HepG2 (cell line): ENCODE results near the gene CCBE1. TPM values are rescaled to one million over a fixed set of nuclear protein-coding genes. Genes with fewer than 3 reads are reported as not detected.

Experiments used
- ATAC-seq: fragments of 200-7000 bp; cut with Tn5 transposase; 3 replicates; pipeline ENCODE4 v1.9.1; 2020; ENCODE audit warnings: mild to moderate bottlenecking, moderate library complexity
- BruUV-seq: library from RNA; stranded (reverse); fragments of 400-500 nt; replicated peaks from 2 replicates; lab custom pipeline; 2021; lab: Mats Ljungman, UMichigan
- CTCF ChIA-PET: fragments of 300-600 bp; formaldehyde crosslinking; extraction: SDS; loops from one replicate; lab custom pipeline; 2021; ENCODE audit warnings: low total read pairs, inconsistent platforms, low intra/inter-chr PET ratio; lab: Yijun Ruan, JAX
- POLR2A ChIA-PET: fragments of 350-600 bp; sonication (Branson Sonifier 250); formaldehyde crosslinking; loops from one replicate; lab custom pipeline; 2020; ENCODE audit warnings: antibody characterized with exemption, inconsistent platforms; lab: Yijun Ruan, JAX
- DNase-seq: peaks from one replicate; pipeline ENCODE4 v3.0.0-alpha.2; 2015; ENCODE audit warnings: low spot score
- FAIRE-seq: peaks from 3 replicates; lab custom pipeline; 2011; peaks lifted over from hg19 to GRCh38; lab: Jason Lieb, UNC
- H2AFZ ChIP-seq: one replicate; pipeline ENCODE4 v1.6.1; 2011; ENCODE audit warnings: low read length, inconsistent platforms
- H3K27ac ChIP-seq: fragments of 300-600 bp; 3 replicates; pipeline ENCODE4 v1.8.0; 2011; ENCODE audit warnings: mixed run types, mild to moderate bottlenecking, mixed read lengths, low read length, inconsistent platforms; ENCODE audit not compliant: insufficient read depth; ENCODE audit errors: extremely low read length
- H3K27me3 ChIP-seq, 2 experiments: fragments of 200-600 bp in 1 of 2; 2 replicates in 1 of 2; 3 replicates in 1 of 2; pipeline versions ENCODE4 v1.6.0 to v1.8.0; 2011; ENCODE audit warnings: low read length in 2 of 2, mild to moderate bottlenecking in 2 of 2, moderate library complexity in 2 of 2, inconsistent platforms in 1 of 2; ENCODE audit not compliant: insufficient read depth in 2 of 2, control insufficient read depth in 1 of 2
- H3K36me3 ChIP-seq, 2 experiments: fragments of 200-600 bp in 1 of 2; replicated peaks in 1 of 2; 2 replicates in 1 of 2; 3 replicates in 1 of 2; pipeline versions ENCODE4 v1.5.1 to v1.8.0; 2011; ENCODE audit warnings: low read length in 2 of 2, inconsistent platforms in 1 of 2; ENCODE audit not compliant: insufficient read depth in 2 of 2, control insufficient read depth in 1 of 2
- H3K4me1 ChIP-seq: 2 replicates; pipeline ENCODE4 v1.5.1; 2012; ENCODE audit warnings: low read length, inconsistent platforms; ENCODE audit not compliant: insufficient read depth
- H3K4me2 ChIP-seq: 2 replicates; pipeline ENCODE4 v1.6.0; 2011; ENCODE audit warnings: low read depth, low read length, inconsistent platforms
- H3K4me3 ChIP-seq, 3 experiments: fragments of 200-600 bp in 1 of 3; sonication (generic), shearing (Covaris generic) in 1 of 3; replicated peaks in 1 of 3; 2 replicates each; pipeline ENCODE4 v1.5.1; 2011 to 2016; ENCODE audit warnings: low read length in 3 of 3, inconsistent platforms in 2 of 3, low read depth in 2 of 3, mild to moderate bottlenecking in 2 of 3, control low read depth in 1 of 3, mixed read lengths in 1 of 3; ENCODE audit not compliant: insufficient read depth in 1 of 3
- H3K79me2 ChIP-seq: one replicate; pipeline ENCODE4 v1.6.1; 2011; ENCODE audit warnings: low read length, inconsistent platforms; ENCODE audit not compliant: insufficient read depth
- H3K9ac ChIP-seq: 2 replicates; pipeline ENCODE4 v1.6.0; 2011; ENCODE audit warnings: mild to moderate bottlenecking, low read depth, low read length, inconsistent platforms; ENCODE audit not compliant: insufficient read depth
- H3K9me3 ChIP-seq: 2 replicates; pipeline ENCODE4 v1.5.1; 2012; ENCODE audit warnings: mild to moderate bottlenecking, low read length
- H4K20me1 ChIP-seq: 2 replicates; pipeline ENCODE4 v1.6.0; 2011; ENCODE audit warnings: inconsistent platforms, mild to moderate bottlenecking, low read length, moderate library complexity; ENCODE audit not compliant: insufficient read depth
- NBN ChIP-seq: fragments of 450-650 bp; conservative IDR thresholded peaks from 2 replicates; pipeline ENCODE4 v1.6.1; 2017
- PAX8 ChIP-seq: sonication (generic); formaldehyde crosslinking; IDR thresholded peaks from 2 replicates; pipeline ENCODE4 v1.8.0; 2022; ENCODE audit warnings: mild to moderate bottlenecking, missing genetic modification reagents, borderline replicate concordance
- ZNF235 ChIP-seq: sonication (generic); formaldehyde crosslinking; IDR thresholded peaks from 2 replicates; pipeline ENCODE4 v1.8.1; 2023; ENCODE audit warnings: mild to moderate bottlenecking, missing genetic modification reagents, borderline replicate concordance
- ZNF276 ChIP-seq: sonication (generic); formaldehyde crosslinking; IDR thresholded peaks from 2 replicates; pipeline ENCODE4 v1.4.0; 2020; ENCODE audit warnings: mild to moderate bottlenecking, low read depth, missing genetic modification reagents
- ZNF343 ChIP-seq: sonication (generic); formaldehyde crosslinking; IDR thresholded peaks from 2 replicates; pipeline ENCODE4 v1.4.0; 2020; ENCODE audit warnings: mild to moderate bottlenecking, missing genetic modification reagents
- ZNF501 ChIP-seq: sonication (generic); formaldehyde crosslinking; IDR thresholded peaks from 2 replicates; pipeline ENCODE4 v1.5.1; 2020; ENCODE audit warnings: mild to moderate bottlenecking, moderate library complexity, missing genetic modification reagents
- ZNF660 ChIP-seq: sonication (generic); formaldehyde crosslinking; IDR thresholded peaks from 2 replicates; pipeline ENCODE4 v1.5.1; 2020; ENCODE audit warnings: mild to moderate bottlenecking, low read depth, missing genetic modification reagents, borderline replicate concordance
- ZNF678 ChIP-seq: sonication (generic); formaldehyde crosslinking; IDR thresholded peaks from 2 replicates; pipeline ENCODE4 v1.4.0; 2020; ENCODE audit warnings: mild to moderate bottlenecking, missing genetic modification reagents
- WGBS: methylation state at CpG from one replicate; pipeline ENCODE4 v1.1.6; 2017; ENCODE audit warnings: low lambda C conversion rate; 5-methylcytosine and 5-hydroxymethylcytosine counted together
- in situ Hi-C: cut with HindIII; loops from 2 replicates; pipeline ENCODE4 v1.10.0; 2017; ENCODE audit warnings: low pct_unique_long_range_greater_than_20kb; ENCODE audit not compliant: extremely low pct_ligation_motif_present
- intact Hi-C: fragments of 100-400 bp; cut with micrococcal nuclease; formaldehyde crosslinking; loops from one replicate; pipeline ENCODE4 v1.10.0; 2022; ENCODE audit not compliant: unreplicated experiment
- polyA plus RNA-seq, 8 experiments: library from polyadenylated mRNA; depleted of rRNA in 3 of 8; stranded (reverse) in 7 of 8; unstranded in 1 of 8; fragments of >200 nt; fragmentation: Illumina TruSeq in 4 of 8; extraction: Trizol in 4 of 8; gene quantifications; 2 replicates each; pipeline versions ENCODE4 v1.2.1 to v1.2.3, GENCODE V29; 2011 to 2016; ENCODE audit warnings: low read depth in 4 of 8, missing spikeins in 1 of 8, mixed read lengths in 1 of 8; ENCODE audit not compliant: insufficient read depth in 1 of 8
- total RNA-seq, 5 experiments: library from RNA; depleted of rRNA; stranded (reverse); fragments of >200 nt; fragmentation: Illumina TruSeq; extraction: Trizol; gene quantifications; 2 replicates each; pipeline ENCODE4 v1.2.3, GENCODE V29; 2016; ENCODE audit warnings: low read depth in 1 of 5

Gene CCBE1
- total and polyA plus RNA-seq, 2 of the 13 experiments (the other 11 are each of a cell fraction or from before 2014, with no cell fraction given) = not detected

GRCh38 chr18:59733421-59733820 is 36.2 kb upstream of the CCBE1 start:
- ChIA-PET POLR2A (no interaction called here), CTCF (no interaction called here)
- Histone ChIP-seq H4K20me1 (no peaks in the 10 kb centered on the region), H3K4me3 (no peak overlapping the region), H2AFZ (no peak overlapping the region), H3K27me3 (0 out of 5 replicates have a peak, but pooled peaks cover 0 to 1% of the 10 kb centered on the region in 2 experiments), H3K4me1 (no peaks in the 10 kb centered on the region), H3K27ac (no peak overlapping the region), H3K9ac (no peak overlapping the region), H3K79me2 (no peaks in the 10 kb centered on the region), H3K4me2 (no peak overlapping the region), H3K9me3 (no peaks in the 10 kb centered on the region; the same call in 1 of the 2 replicates), H3K36me3 (no peaks in the 10 kb centered on the region)
- FAIRE-seq = no peak
- TF ChIP-seq ZNF501 (CRISPR knock-in tag) = no peak
- no peak for TF ChIP-seq NBN
- TF ChIP-seq ZNF660 (CRISPR knock-in tag) = no peak
- no peak for TF ChIP-seq PAX8
- TF ChIP-seq ZNF343 = no peak
- no peak for TF ChIP-seq ZNF276 (CRISPR knock-in tag)
- no CpG with 5 or more reads among the region's 1 CpG for WGBS
- no TSS peak for BruUV-seq
- DNase-seq = no peak
- ATAC-seq = no peak
- in situ Hi-C loops = no loop called here
- intact Hi-C loops = no loop called here

DNA sequence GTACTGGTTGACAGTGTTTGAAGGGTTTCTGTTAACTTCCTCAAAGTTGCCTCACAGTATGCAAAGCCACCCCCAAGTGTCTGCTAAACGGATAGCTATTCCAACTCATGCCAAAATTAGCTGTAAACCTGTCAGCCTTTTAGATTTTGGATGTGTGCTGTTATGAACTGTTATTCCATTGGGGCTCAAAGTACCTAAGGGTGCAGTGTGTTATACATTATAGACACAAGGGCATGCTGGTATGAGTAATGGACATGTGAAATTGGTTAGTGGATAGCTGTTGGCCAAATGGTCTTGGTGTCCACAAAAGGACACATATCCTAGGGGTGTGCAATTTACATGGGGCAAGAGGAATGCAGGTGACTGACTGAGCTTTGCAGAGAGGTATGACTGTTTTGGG is 33.7 kb upstream of the CCBE1 start:
- in situ Hi-C loops = no loop called here
- TF ChIP-seq ZNF235 (CRISPR knock-in tag) = no peak
- no peak for TF ChIP-seq ZNF678 (CRISPR knock-in tag)
- no TSS peak for BruUV-seq
- H3K4me2 ChIP-seq = no peak overlapping the region
- WGBS = 0% methylated on average over 1 of the region's 1 CpG
- no peaks in the 10 kb centered on the region for H3K4me1 ChIP-seq
- no peak for ATAC-seq
- no peak overlapping the region for H2AFZ ChIP-seq
- H3K4me3 ChIP-seq = no peak overlapping the region
- no peak for DNase-seq
- intact Hi-C loops = no loop called here
- FAIRE-seq = no peak
- H3K79me2 ChIP-seq = no peaks in the 10 kb centered on the region
- no peak overlapping the region for H3K27ac ChIP-seq
- POLR2A ChIA-PET = no interaction called here
- 0 out of 5 replicates have a peak, but pooled peaks cover 0 to 1% of the 10 kb centered on the region in 2 experiments for H3K27me3 ChIP-seq
- H4K20me1 ChIP-seq = no peaks in the 10 kb centered on the region
- H3K9ac ChIP-seq = no peak overlapping the region
- no peaks in the 10 kb centered on the region for H3K36me3 ChIP-seq
- H3K9me3 ChIP-seq = no peaks in the 10 kb centered on the region
- CTCF ChIA-PET = no interaction called here
